Heart left ventricle (tissue), 13 donors: ENCODE measurements around the gene PLCB1.

ENCODE experiments used
- CTCF ChIP-seq, 12 donors: fragments of 200-600 bp; sonication (generic) in 4 of 12; IDR thresholded peaks; one replicate each; pipeline versions ENCODE4 v1.5.0 to v1.8.0; 2018 to 2022; ENCODE audit warnings: antibody characterized with exemption in 12 of 12, mild to moderate bottlenecking in 5 of 12
- POLR2A ChIP-seq, 2 donors: fragments of 450-650 bp; IDR thresholded peaks; one replicate each; pipeline ENCODE4 v1.6.1; 2017; ENCODE audit warnings: antibody characterized with exemption in 2 of 2, mild to moderate bottlenecking in 2 of 2, moderate library complexity in 2 of 2
- donor health status: ischemic (EF 13 %, LVEDD 7.1; RV severe dilation, severe dysfunction).
- donor health status: DM: no; HTN: yes; CAD: no.
- donor health status: DM: no; HTN: no; CAD: no.
- donor health status: ischemic (EF 25% LVEDD 6.9; RV normal size, moderate dysfunction).
- donor health status: ischemic (EF 25% LVEDD 5.7; RV mildly dilated, moderate dysfunction).
- donor health status: ischemic (EF 35%, LVEDD 5.7; RV mildly dilated, moderate dysfunction).
- donor health status: nonischemic (EF 11% LVEDD 7.7; RV severe dilation, severe dysfunction).
- donor health status: DM: yes; HTN: yes; CAD: no.
- donor health status: PGD.
- donor health status: ischemic (EF 29% LVEDD 5.4; RV normal size, mild dysfunction).
- donor health status: nonischemic (EF 23%, LVEDD 6.1; RV moderate dilation, normal function).

- TF ChIP-seq CTCF (IDR thresholded peaks at IDR 0.05) (no peak), POLR2A (IDR thresholded peaks at IDR 0.05) (no peak)
Measured at GRCh38 chr20:8671370-8671961, 539.4 kb downstream of the PLCB1 start.
